ENCODE results near the gene HARBI1.

DNA sequence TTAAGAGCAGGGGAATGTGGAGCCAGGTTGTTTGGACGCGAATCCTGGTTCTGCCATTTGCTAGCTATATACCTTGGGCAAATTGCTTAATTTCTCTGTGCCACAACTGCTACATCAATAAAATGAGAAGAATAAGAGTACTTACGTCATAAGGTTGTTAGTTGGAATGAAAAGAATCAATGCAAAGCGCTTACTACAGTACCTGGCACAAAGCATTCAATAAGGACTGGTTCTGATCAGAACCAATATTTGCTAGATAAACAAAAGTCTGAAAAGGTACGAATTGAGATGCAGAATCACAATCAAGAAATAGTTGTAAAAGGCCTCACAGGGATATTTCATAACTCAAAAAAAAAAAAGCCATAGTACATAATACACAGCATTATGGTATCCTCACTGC, 34.4 kb downstream of the HARBI1 start:
- TF ChIP-seq, protein P1, sequence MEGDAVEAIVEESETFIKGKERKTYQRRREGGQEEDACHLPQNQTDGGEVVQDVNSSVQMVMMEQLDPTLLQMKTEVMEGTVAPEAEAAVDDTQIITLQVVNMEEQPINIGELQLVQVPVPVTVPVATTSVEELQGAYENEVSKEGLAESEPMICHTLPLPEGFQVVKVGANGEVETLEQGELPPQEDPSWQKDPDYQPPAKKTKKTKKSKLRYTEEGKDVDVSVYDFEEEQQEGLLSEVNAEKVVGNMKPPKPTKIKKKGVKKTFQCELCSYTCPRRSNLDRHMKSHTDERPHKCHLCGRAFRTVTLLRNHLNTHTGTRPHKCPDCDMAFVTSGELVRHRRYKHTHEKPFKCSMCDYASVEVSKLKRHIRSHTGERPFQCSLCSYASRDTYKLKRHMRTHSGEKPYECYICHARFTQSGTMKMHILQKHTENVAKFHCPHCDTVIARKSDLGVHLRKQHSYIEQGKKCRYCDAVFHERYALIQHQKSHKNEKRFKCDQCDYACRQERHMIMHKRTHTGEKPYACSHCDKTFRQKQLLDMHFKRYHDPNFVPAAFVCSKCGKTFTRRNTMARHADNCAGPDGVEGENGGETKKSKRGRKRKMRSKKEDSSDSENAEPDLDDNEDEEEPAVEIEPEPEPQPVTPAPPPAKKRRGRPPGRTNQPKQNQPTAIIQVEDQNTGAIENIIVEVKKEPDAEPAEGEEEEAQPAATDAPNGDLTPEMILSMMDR (IDR thresholded peaks at IDR 0.05): no peak
- TF ChIP-seq POLR2AphosphoS5 (IDR thresholded peaks at IDR 0.05; ENCODE audit: insufficient read depth in 1 of 2, low read depth in 1 of 2): no peak

All from vagina (tissue), 2 donors.